Body of pancreas (tissue), 4 donors: ENCODE data around the gene CMTM8.

Source experiments
- POLR2A ChIP-seq, 3 donors: fragments of 450-650 bp; IDR thresholded peaks; one replicate each; pipeline ENCODE4 v1.6.1; 2016; ENCODE audit warnings: antibody characterized with exemption in 3 of 3, mild to moderate bottlenecking in 2 of 3
- TF ChIP-seq, protein P1 (sequence below), 7 experiments: fragments of 450-650 bp in 4 of 7; fragments of 200-600 bp in 3 of 7; sonication (generic) in 3 of 7; IDR thresholded peaks; one replicate each; pipeline ENCODE4 v1.5.1; 2016 to 2019; ENCODE audit warnings: antibody characterized with exemption in 7 of 7

GRCh38 chr3:32412887-32413286 is 174.4 kb downstream of the CMTM8 start:
- TF ChIP-seq, protein P1, sequence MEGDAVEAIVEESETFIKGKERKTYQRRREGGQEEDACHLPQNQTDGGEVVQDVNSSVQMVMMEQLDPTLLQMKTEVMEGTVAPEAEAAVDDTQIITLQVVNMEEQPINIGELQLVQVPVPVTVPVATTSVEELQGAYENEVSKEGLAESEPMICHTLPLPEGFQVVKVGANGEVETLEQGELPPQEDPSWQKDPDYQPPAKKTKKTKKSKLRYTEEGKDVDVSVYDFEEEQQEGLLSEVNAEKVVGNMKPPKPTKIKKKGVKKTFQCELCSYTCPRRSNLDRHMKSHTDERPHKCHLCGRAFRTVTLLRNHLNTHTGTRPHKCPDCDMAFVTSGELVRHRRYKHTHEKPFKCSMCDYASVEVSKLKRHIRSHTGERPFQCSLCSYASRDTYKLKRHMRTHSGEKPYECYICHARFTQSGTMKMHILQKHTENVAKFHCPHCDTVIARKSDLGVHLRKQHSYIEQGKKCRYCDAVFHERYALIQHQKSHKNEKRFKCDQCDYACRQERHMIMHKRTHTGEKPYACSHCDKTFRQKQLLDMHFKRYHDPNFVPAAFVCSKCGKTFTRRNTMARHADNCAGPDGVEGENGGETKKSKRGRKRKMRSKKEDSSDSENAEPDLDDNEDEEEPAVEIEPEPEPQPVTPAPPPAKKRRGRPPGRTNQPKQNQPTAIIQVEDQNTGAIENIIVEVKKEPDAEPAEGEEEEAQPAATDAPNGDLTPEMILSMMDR (IDR thresholded peaks at IDR 0.05): no peak
- TF ChIP-seq POLR2A (IDR thresholded peaks at IDR 0.05): no peak
